Measurements from ENCODE around the gene SEC14L1. TPM values are rescaled to one million over a fixed set of nuclear protein-coding genes. Genes with fewer than 3 reads are reported as not detected.

The SEC14L1 gene
- 144 TPM for total RNA-seq
- long read RNA-seq, full-length matches to known transcripts, result 43 of 162 reads
- long read RNA-seq, partial matches to known transcripts, result 52 of 162 reads
- long read RNA-seq, other reads (novel, unspliced or antisense), result 67 of 162 reads

DNA sequence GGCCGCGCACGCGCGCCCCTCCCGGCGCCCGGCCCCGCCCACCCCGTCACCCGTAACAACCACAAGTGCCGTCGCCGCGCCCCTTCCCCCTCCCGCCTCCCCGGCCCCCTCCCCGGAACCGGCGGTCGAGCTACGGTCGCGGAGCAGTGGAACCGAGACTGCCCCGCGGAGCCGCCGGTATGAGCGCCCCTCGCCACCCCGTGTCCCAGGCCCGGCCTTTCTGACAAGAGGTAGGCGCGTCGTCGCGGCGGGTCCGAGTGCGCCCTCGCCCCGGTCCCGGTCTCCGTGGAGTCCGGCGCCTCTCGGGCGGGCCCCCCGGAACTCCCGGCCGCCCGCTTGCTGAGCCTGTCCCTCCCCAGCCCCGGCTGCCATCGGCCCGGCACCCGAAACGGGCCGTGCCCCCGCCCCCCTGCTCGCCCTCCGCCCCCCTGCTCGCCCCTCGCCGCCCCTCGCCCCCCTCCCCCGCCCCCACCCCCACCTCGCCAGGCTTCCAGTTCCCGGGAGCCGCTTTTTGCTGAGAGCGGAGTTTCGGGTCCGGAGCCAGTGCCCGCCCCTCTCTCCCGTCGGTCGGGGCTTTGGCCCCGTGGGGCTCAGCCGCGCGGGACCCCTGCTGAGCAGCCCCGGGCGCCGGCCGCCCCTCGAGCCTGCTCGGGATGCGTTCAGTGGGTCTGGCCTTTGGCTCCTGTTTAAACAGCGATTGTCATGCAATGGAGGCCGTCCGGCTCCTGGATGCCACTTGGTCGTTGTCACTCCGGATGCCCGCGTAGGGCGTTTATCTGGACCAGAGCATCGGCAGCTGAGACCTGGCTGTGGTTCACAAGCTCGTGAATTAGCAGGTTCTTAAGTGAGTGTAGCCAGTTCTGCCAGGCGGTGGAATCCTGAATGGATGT is at the start of gene SEC14L1:
Gene SEC14L1 (plus strand): TSS at position 92 of the 890 bp plus-strand sequence. CDS start 2,628 bp downstream, outside the sequence.
- ATAC-seq (no peak), DNase-seq (peak; percentile 72)
- peak within 1 kb of the TSS; percentile 91 for H3K27ac ChIP-seq
- peaks cover 42% of the 10 kb centered on the region for H3K4me1 ChIP-seq
- peak within 1 kb of the TSS; percentile 75 for H3K4me3 ChIP-seq
- no peaks in the 10 kb centered on the region for H3K9me3 ChIP-seq
- intact Hi-C loops (cut with DNase I), result loop anchor here (10.0 kb wide), 2 partner anchors 46 to 64 kb away; no protein-coding TSS in a partner anchor
- TF ChIP-seq, protein P1, sequence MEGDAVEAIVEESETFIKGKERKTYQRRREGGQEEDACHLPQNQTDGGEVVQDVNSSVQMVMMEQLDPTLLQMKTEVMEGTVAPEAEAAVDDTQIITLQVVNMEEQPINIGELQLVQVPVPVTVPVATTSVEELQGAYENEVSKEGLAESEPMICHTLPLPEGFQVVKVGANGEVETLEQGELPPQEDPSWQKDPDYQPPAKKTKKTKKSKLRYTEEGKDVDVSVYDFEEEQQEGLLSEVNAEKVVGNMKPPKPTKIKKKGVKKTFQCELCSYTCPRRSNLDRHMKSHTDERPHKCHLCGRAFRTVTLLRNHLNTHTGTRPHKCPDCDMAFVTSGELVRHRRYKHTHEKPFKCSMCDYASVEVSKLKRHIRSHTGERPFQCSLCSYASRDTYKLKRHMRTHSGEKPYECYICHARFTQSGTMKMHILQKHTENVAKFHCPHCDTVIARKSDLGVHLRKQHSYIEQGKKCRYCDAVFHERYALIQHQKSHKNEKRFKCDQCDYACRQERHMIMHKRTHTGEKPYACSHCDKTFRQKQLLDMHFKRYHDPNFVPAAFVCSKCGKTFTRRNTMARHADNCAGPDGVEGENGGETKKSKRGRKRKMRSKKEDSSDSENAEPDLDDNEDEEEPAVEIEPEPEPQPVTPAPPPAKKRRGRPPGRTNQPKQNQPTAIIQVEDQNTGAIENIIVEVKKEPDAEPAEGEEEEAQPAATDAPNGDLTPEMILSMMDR (IDR thresholded peaks at IDR 0.05), result no peak
- H3K36me3 ChIP-seq, result peaks cover 22% of the 10 kb centered on the region
- H3K27me3 ChIP-seq, result no peaks in the 10 kb centered on the region

DNA sequence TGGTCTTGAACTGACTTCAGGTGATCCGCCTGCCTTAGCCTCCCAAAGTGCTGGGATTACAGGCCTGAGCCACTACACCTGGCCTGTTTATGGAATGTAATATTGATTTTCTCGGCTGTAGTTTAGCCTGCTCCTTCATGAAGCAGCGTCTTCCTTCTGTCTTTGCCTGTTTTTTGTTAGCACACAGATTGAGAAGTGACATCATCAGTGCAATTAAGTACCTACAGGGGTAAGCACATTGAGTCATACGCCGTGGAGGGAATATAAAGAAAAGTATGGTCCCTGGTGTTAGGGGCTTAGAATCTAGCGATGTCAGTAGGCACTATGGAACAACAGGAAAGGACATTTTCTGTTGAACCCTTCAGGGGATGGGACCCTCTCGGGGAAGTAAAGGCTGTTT is 48.7 kb upstream of the SEC14L1 start:
- no peaks in the 10 kb centered on the region for H3K9me3 ChIP-seq
- intact Hi-C loops (cut with DNase I), result loop anchor here (5.0 to 10.0 kb wide), 3 partner anchors 53 to 150 kb away; partner anchors contain the start of gene SEC14L1
- H3K4me3 ChIP-seq, result no peak overlapping the region
- DNase-seq (no peak), ATAC-seq (no peak)
- no peaks in the 10 kb centered on the region for H3K27me3 ChIP-seq
- peaks cover 55% of the 10 kb centered on the region for H3K36me3 ChIP-seq
- TF ChIP-seq, protein P1 (IDR thresholded peaks at IDR 0.05), result no peak
- no peak overlapping the region for H3K27ac ChIP-seq
- peaks cover 37% of the 10 kb centered on the region for H3K4me1 ChIP-seq

DNA sequence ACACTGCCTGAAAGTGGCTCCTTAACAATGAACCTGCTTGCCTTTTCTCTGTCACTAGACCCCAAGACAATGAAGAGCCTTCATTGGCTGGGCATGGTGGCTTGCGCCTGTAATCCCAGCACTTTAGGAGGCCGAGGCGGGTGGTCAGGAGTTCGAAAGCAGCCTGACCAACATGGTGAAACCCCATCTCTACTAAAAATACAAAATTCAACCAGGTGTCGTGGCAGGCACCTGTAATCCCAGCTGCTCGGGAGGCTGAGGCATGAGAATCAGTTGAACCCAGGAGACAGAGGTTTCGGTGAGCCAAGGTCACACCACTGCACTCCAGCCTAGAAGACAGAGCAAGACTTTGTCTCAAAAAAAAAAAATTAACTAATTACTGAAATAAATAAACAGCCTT is 45.3 kb upstream of the SEC14L1 start:
- intact Hi-C loops (cut with DNase I), result loop anchor here (10.0 kb wide), 2 partner anchors 49 to 119 kb away; partner anchors contain the start of gene SEC14L1
- Histone ChIP-seq H3K4me3 (no peak overlapping the region), H3K27ac (peak overlapping the region; percentile 70), H3K27me3 (no peaks in the 10 kb centered on the region), H3K36me3 (peaks cover 51% of the 10 kb centered on the region), H3K9me3 (no peaks in the 10 kb centered on the region), H3K4me1 (peaks cover 50% of the 10 kb centered on the region)
- TF ChIP-seq, protein P1 (IDR thresholded peaks at IDR 0.05), result no peak
- ATAC-seq (no peak), DNase-seq (no peak)

DNA sequence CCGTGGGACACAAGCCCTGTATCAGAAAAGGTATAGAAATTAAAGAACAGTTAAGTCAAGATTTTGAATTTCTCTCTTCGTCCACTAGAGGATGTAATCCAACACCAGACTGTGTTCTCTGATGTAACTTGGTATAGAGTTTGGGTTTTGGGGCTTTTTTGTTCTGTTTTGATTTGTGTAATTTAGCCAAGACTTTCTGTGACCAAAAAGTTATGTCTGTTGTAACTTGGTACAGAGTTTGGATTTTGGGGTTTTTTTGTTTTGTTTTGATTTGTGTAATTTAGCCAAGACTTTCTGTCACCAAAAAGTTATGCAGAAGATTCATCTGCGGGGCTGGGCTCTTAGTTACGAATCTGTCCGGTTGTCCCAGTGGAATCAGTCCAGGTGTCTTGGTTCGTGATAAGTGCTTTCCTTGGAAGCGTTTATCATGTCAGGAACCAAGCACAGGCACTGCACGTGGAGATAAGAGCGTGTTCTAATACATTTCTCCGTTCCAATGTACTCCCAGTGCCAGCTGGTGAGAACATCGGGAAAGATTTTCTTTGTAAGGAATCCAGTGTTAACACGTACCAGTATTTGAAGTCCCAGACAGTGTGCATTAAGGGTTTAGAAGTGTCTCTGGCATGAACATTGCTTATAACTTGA is 44.1 kb upstream of the SEC14L1 start:
- peaks cover 39% of the 10 kb centered on the region for H3K4me1 ChIP-seq
- H3K27me3 ChIP-seq, result no peaks in the 10 kb centered on the region
- TF ChIP-seq, protein P1 (IDR thresholded peaks at IDR 0.05), result peak; percentile 70
- intact Hi-C loops (cut with DNase I), result loop anchor here (10.0 kb wide), 2 partner anchors 48 to 118 kb away; partner anchors contain the start of gene SEC14L1
- no peaks in the 10 kb centered on the region for H3K9me3 ChIP-seq
- no peak overlapping the region for H3K4me3 ChIP-seq
- H3K27ac ChIP-seq, result peak overlapping the region; percentile 70
- ATAC-seq, result peak; percentile 65
- peaks cover 41% of the 10 kb centered on the region for H3K36me3 ChIP-seq
- DNase-seq, result no peak

DNA sequence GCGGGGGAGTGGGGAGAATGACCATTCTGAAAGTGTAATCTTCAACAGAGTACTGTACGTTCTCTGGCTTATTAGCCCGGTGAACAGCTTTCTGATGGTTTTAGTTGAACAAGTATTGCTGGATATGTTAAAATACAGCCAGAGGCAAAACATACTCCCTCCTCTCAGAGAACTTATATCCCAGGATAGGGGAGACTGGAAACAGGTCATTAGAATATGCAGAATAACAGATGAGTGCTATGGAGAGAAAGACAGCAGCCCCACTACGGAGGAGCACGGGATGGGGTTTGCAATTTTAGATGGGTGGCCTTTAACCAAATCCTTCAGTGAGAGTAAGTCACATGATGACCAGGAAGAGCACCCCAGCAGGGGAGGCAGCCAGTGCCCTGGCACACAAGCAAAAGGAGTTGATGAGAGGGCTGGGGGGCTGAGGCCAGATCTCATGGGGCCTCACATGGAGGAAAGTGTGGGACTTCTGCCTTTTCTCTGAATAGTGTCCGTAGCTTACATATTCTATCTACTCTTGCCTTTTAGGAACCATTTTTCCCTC is 43.1 kb upstream of the SEC14L1 start:
- H3K9me3 ChIP-seq, result no peaks in the 10 kb centered on the region
- ATAC-seq, result no peak
- intact Hi-C loops (cut with DNase I), result loop anchor here (10.0 kb wide), 2 partner anchors 47 to 117 kb away; partner anchors contain the start of gene SEC14L1
- H3K4me3 ChIP-seq, result no peak overlapping the region
- H3K27me3 ChIP-seq, result no peaks in the 10 kb centered on the region
- TF ChIP-seq, protein P1 (IDR thresholded peaks at IDR 0.05), result no peak
- DNase-seq, result no peak
- H3K4me1 ChIP-seq, result peaks cover 39% of the 10 kb centered on the region
- peak overlapping the region; percentile 70 for H3K27ac ChIP-seq
- H3K36me3 ChIP-seq, result peaks cover 31% of the 10 kb centered on the region

Data from upper lobe of right lung (tissue), 1 donor.